Ishikawa (cell line): ENCODE data around the gene GRIK4.

Experiments used
- CEBPB ChIP-seq: IDR thresholded peaks from 2 replicates; pipeline ENCODE4 v1.6.1; 2012
- CREB1 ChIP-seq: IDR thresholded peaks from 2 replicates; pipeline ENCODE4 v1.6.1; 2012; ENCODE audit warnings: low read depth
- EP300 ChIP-seq: IDR thresholded peaks from 2 replicates; pipeline ENCODE4 v1.6.1; 2012; ENCODE audit warnings: borderline replicate concordance
- FOXM1 ChIP-seq: IDR thresholded peaks from 2 replicates; pipeline ENCODE4 v1.6.1; 2012; ENCODE audit warnings: low read depth, borderline replicate concordance
- NFIC ChIP-seq: IDR thresholded peaks from 2 replicates; pipeline ENCODE4 v1.6.1; 2012
- RAD21 ChIP-seq: IDR thresholded peaks from 2 replicates; pipeline ENCODE4 v1.6.1; 2012; ENCODE audit warnings: low read depth
- TAF1 ChIP-seq: IDR thresholded peaks from 2 replicates; pipeline ENCODE4 v1.6.1; 2012; ENCODE audit warnings: low read depth, mild to moderate bottlenecking
- TCF12 ChIP-seq: IDR thresholded peaks from 2 replicates; pipeline ENCODE4 v1.6.1; 2012; ENCODE audit warnings: low read depth
- TEAD4 ChIP-seq: IDR thresholded peaks from 2 replicates; pipeline ENCODE4 v1.6.1; 2012
- YY1 ChIP-seq: IDR thresholded peaks from 2 replicates; pipeline ENCODE4 v1.6.1; 2012; ENCODE audit warnings: low read depth
- TF ChIP-seq, protein P1 (sequence below): IDR thresholded peaks from 2 replicates; pipeline ENCODE4 v1.6.1; 2012; ENCODE audit warnings: low read depth, mild to moderate bottlenecking
- TF ChIP-seq, protein P2 (sequence below): IDR thresholded peaks from 2 replicates; pipeline ENCODE4 v1.6.1; 2012

DNA sequence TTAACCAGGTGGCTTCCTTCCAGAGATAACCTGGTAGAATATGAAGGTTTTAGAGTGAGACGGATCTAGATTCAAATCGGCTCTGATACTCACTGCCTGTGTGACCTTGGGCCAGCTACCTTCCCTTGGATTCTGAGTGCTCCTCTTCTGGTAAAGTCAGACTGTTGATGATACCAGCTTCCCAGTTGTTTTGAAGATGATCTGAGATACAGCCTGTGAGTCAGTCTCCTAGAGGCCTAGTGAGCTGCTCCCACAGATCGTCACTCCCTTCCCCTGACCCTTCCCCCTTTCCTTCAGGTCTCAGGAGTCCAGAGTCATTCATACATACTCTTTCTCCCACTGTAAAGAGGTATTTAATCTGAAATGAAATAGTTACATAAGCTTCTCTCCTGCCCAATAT, 207.8 kb downstream of the GRIK4 start:
- TF ChIP-seq, protein P1, sequence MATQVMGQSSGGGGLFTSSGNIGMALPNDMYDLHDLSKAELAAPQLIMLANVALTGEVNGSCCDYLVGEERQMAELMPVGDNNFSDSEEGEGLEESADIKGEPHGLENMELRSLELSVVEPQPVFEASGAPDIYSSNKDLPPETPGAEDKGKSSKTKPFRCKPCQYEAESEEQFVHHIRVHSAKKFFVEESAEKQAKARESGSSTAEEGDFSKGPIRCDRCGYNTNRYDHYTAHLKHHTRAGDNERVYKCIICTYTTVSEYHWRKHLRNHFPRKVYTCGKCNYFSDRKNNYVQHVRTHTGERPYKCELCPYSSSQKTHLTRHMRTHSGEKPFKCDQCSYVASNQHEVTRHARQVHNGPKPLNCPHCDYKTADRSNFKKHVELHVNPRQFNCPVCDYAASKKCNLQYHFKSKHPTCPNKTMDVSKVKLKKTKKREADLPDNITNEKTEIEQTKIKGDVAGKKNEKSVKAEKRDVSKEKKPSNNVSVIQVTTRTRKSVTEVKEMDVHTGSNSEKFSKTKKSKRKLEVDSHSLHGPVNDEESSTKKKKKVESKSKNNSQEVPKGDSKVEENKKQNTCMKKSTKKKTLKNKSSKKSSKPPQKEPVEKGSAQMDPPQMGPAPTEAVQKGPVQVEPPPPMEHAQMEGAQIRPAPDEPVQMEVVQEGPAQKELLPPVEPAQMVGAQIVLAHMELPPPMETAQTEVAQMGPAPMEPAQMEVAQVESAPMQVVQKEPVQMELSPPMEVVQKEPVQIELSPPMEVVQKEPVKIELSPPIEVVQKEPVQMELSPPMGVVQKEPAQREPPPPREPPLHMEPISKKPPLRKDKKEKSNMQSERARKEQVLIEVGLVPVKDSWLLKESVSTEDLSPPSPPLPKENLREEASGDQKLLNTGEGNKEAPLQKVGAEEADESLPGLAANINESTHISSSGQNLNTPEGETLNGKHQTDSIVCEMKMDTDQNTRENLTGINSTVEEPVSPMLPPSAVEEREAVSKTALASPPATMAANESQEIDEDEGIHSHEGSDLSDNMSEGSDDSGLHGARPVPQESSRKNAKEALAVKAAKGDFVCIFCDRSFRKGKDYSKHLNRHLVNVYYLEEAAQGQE: no peak
- TF ChIP-seq TAF1 (no peak), EP300 (no peak), FOXM1 (no peak), CEBPB (no peak), CREB1 (no peak), TEAD4 (no peak), RAD21 (no peak), YY1 (no peak), NFIC (no peak), TCF12 (no peak)
- TF ChIP-seq, protein P2, sequence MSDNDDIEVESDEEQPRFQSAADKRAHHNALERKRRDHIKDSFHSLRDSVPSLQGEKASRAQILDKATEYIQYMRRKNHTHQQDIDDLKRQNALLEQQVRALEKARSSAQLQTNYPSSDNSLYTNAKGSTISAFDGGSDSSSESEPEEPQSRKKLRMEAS: no peak
